Iris pigment epithelial cell (primary cell): ENCODE data around the gene POU3F3.
A peak's percentile ranks its signal among the peaks of the same experiment; 100 is the strongest.

Source experiments
- DNase-seq: peaks from one replicate; pipeline ENCODE4 v3.0.0-alpha.2; 2011; ENCODE audit warnings: low read depth

POU3F3 gene

GRCh38 chr2:104846786-104847585 is 6.9 kb upstream of the POU3F3 start:
- no peak for DNase-seq

- no peak for DNase-seq
These were observed 6.2 kb upstream of the POU3F3 start for GRCh38 chr2:104847586-104848160.

- no peak for DNase-seq
These were observed 5.4 kb upstream of the POU3F3 start for GRCh38 chr2:104848526-104848925.

GRCh38 chr2:104849101-104849500 is 4.8 kb upstream of the POU3F3 start:
- DNase-seq, result no peak

- DNase-seq, result peak; percentile 62
These were observed 4.2 kb upstream of the POU3F3 start for GRCh38 chr2:104849618-104850141.

- DNase-seq, result no peak
These were observed 3.3 kb upstream of the POU3F3 start for GRCh38 chr2:104850361-104851290.

GRCh38 chr2:104851291-104852089 is 2.4 kb upstream of the POU3F3 start:
- DNase-seq, result no peak

- DNase-seq, result no peak
These were observed 1.7 kb upstream of the POU3F3 start for GRCh38 chr2:104852090-104852666.

GRCh38 chr2:104854498-104855220 is 744 bp downstream of the POU3F3 start:
- DNase-seq, result no peak

- DNase-seq, result no peak
These were observed 1.5 kb downstream of the POU3F3 start for GRCh38 chr2:104855221-104856085.

GRCh38 chr2:104856086-104856972 is 2.4 kb downstream of the POU3F3 start:
- DNase-seq, result no peak

- DNase-seq, result no peak
These were observed 3.0 kb downstream of the POU3F3 start for GRCh38 chr2:104856973-104857261.

GRCh38 chr2:104857262-104858005 is 3.5 kb downstream of the POU3F3 start:
- DNase-seq, result no peak

GRCh38 chr2:104858006-104858978 is 4.4 kb downstream of the POU3F3 start:
- no peak for DNase-seq

- no peak for DNase-seq
These were observed 5.4 kb downstream of the POU3F3 start for GRCh38 chr2:104859291-104859765.

- no peak for DNase-seq
These were observed 6.0 kb downstream of the POU3F3 start for GRCh38 chr2:104859766-104860450.
